ENCODE measurements around the gene AUTS2.
"Not testable (repeated sequence)": the region's sequence is repeated elsewhere in the genome, so short reads cannot be mapped to it uniquely, and the experiment has no call there.

Gene AUTS2

DNA sequence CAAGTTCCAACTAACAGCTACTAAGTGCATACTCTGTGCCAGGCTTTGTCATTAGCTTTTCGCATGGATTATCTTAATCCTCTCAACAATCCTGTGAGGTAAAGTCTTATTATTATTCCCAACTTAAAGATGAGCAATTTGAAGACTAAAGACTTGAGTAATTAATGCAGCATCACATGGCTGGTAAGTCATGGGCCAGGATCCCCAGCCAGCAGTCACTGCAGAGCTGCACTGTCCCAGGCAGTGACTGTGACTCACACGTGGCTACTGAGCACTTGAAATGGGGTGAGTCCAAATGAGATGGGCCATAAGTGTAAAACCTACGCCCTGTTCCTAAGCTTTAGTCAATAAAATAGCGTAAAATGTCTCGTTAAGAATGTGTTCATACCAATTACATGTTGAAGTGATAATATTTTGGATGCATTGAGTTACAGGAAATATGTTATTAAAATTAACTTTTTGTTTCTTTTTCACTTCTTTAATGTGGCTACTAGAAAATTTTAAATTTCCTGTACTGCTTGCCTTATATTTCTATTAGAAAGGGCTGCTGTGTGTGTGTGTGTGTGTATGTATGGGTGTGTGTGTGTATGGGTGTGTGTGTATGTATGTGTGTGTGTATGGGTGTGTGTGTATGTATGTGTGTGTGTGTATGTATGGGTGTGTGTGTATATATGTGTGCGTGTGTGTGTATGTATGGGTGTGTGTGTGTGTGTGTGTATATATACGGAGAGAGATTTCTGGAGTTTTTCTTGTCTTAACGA is 756.3 kb downstream of the AUTS2 start:
- in situ Hi-C loops (cut with MboI; ENCODE audit: low sequenced_read_pairs), result no loop called here

DNA sequence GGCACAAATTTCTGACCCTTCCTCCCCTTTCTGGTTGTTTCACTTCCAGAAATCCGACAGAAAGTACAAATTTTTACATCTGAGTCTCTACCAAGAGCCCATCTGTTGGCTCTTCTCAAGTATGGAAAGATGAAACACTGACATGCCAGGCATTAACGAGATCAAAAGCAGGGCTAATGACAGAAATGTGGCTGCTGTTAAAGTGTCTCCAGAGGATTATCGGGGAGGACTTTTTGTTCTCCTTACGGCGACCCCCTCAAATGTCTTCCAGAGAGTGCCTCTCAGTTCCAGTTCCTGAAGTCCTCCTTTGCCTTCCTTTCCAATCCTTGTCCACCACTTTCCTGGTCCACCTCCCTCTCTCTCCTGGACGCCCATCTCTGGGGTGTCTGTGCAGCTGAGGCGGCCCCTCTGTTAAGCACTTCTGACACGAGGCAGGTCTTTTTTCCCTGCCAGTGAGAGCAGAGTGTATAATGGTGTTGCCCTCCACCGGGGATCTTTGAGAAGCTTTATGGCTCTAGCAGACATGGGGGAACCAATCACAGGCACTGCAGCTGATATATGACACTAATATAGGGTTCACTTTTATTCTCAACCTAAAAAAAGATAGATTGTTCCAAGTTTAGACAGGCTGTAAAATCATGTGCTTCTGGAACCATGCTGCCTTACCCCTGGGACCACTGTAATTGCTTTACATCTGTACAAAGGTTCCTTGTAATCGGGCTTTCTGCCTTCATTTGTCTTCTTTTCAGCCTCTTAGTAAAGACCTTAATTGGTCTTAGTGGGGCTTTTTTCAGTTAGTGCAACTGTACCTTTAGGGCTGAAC is 757.1 kb downstream of the AUTS2 start:
- in situ Hi-C loops (cut with MboI; ENCODE audit: low sequenced_read_pairs), result no loop called here

DNA sequence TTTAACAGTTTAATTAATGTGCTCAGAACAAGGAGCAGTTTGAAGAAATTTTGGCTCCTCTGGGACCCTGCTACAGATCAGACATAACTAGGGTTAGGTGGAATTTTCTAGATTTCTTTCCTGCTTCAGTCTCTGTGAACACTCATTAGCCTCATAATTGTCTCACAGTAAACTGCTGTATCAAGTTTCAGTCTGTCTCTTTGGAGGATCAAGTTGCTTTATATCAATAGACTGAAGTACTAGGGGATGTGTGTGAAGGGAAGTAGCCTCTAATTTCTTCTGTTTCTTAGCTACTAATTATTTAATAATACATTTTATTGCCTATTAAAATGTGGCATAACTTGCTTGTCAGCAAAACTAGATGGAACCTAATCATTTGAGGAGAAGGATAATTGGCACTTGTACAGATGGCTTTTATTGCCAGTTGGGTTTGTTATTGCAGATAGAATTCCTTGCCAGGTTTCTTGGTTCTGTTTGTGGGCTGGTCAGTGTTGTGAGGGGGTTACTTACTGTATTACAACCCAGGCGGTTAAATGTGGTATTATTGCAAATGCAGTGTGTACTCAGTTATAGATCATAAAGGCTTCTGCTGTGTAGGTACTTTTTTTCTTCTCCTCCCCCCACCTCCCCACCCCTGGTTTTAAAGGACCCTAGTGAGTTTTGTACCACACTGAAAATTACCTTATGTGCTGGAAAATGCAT is 758.0 kb downstream of the AUTS2 start:
- in situ Hi-C loops (cut with MboI; ENCODE audit: low sequenced_read_pairs), result no loop called here

DNA sequence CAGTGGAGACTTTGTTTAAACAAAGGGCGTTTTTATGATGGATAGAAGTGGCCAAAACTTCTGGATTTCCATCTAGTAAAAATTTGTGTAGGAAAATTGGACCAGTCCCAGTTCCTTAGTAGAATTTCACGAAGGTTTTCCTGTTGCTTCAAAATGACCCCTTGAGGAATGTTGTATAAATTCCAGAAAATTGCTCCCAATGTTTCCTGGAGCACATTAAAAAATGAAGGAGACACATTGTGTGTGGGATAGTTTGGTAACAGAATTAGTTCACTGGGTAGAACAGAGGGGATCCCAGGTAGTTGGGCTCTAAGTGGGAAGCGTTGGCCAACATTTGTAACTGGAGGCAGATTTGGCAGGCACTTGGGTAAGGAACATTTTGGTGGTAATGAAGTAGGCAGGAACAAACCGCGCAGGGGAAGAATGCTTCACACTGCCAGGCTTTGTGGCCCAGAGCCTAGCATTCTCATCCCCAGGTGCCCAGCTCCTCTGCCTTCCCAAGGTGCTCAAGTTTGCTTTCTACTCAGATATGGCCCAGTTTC is 758.6 kb downstream of the AUTS2 start:
- in situ Hi-C loops (cut with MboI; ENCODE audit: low sequenced_read_pairs), result no loop called here

DNA sequence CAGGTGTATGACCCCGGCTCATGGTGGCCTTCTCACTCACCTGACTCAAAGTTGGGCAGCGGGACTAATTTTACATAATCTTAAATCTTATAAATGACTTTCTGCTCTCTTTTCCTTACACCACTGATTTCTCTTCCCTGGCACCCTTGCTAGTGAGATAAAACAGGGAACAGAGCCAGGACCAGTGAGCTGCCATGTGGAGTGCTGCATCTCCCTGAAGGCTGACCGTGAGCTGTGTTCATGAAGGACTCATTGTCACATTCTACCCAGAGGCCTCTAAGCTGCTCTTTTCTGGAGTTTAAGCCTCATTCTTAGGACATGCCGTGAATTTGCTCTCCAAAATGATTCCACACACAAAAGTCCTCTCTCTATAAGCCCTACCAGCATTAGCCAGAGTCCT is 762.3 kb downstream of the AUTS2 start:
- in situ Hi-C loops (cut with MboI; ENCODE audit: low sequenced_read_pairs), result no loop called here

DNA sequence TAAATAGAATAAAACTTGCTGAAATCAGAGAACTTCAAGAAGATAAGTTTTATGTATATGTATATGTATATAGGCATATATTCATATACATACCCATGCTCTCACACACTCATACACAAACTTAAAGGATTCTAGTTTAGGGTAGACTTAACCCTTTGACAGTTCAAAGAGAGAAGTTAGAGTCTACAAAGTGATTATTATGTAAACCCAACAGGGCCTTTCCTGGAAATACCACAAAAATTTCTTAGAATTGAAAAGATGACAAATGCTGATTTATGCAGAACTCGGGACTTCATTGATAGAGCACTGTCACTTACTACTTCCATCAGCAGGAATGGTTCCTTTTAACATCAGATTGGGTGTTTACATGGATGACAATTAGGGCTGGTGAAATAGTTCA is 763.5 kb downstream of the AUTS2 start:
- in situ Hi-C loops (cut with MboI; ENCODE audit: low sequenced_read_pairs), result no loop called here

DNA sequence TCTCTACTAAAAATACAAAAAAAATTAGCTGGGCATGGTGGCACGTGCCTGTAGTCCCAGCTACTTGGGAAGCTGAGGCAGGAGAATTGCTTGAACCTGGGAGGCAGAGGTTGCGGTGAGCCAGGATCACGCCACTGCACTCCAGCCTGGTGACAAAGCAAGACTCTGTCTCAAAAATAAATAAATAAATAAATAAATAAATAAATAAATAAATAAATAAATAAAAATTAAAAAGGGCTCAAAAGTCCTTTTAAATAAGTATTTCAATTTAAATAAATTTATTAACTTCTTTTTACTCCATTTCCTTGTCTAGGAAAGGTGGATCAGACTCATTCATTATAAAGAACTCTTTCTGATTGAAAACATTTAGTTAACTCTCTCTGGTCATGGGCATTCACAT is 766.1 kb downstream of the AUTS2 start:
- in situ Hi-C loops (cut with MboI; ENCODE audit: low sequenced_read_pairs), result not testable (repeated sequence)

DNA sequence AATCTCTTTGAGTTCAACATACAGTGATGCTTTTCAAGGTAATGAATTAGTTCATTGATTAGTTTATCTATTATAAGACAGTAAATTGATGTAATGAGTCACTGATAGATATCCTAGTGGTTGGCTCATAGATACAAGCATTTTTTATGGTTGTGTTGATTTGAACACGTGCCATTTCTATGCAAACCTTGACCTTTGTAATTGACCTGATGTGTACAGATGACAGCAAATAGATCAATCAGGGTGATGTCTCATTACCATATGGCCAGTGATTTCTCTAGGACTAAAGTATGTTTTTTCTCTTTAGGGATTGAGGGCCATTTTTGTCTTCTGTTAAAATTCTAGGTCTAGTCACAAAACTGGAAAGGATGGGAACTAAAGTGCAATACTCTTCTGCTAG is 773.4 kb downstream of the AUTS2 start:
- in situ Hi-C loops (cut with MboI; ENCODE audit: low sequenced_read_pairs), result no loop called here

DNA sequence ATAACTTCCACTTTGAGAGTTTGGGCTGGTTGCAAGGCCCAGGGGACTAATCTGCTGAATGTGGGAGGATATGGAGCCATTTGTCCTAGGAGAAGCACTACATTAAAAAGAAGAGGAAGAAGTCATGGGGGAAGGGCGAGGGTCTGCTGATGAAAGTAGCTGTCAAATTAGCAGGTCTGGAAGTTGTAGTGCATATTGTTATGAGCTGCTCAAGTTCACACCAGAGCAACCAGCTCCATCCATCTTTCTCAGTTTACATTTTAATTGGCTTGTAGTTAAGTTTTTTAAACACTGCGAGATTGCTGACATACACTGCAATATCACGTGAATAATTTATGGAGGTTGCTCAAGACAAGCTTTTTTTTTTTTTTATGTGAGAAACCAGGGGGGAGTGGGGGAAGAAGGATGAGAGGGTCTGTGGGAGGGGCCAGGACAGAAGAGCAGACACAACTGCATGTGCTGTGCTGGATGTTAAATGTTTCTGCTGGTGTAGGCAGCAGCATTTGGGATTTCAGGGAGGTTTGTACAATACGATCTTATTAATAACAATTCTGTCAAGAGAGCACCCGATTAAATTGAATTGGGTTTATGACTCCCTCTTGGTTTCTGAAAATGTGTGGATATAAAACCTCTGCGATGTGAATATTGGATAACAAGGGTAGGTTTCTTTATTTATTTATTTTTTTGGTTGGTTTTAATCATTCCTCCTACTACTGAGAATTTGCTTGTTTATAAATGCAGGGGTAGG is 774.7 kb downstream of the AUTS2 start:
- in situ Hi-C loops (cut with MboI; ENCODE audit: low sequenced_read_pairs), result no loop called here

DNA sequence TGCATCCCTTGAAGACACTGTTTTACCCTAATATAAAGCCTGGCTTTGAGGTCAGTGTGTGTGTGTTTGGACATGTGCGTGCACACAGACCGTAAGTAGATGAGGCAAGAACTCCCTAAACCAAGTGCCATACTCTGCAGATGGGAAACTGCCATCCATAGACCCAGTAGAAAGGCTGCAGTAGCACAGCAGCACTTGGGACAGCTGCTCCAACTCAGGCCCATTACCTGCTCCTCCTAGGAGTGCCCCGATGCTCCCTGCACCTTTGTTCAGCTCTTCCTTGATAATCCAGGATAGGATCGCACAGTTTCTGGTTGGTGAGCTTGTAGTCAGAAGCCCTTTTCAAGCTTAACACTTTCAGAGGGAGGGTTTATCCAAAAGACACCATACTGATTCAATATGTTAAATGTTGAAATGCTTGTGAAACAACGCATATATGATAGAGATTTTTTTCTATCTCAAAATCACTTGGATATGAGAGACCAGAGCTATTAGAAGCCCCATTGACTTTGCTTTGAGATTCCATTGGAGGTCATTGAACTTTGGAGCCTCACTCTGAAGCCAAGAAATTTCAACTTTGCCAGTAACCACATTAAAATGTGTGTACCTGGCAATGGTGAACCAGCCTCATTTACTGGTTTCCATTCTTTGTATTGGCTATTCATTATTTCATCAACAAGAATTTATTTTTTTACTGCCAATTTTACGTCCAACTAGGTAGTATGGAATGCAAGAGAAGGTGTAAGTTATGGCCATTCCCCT is 776.7 kb downstream of the AUTS2 start:
- in situ Hi-C loops (cut with MboI; ENCODE audit: low sequenced_read_pairs), result no loop called here

DNA sequence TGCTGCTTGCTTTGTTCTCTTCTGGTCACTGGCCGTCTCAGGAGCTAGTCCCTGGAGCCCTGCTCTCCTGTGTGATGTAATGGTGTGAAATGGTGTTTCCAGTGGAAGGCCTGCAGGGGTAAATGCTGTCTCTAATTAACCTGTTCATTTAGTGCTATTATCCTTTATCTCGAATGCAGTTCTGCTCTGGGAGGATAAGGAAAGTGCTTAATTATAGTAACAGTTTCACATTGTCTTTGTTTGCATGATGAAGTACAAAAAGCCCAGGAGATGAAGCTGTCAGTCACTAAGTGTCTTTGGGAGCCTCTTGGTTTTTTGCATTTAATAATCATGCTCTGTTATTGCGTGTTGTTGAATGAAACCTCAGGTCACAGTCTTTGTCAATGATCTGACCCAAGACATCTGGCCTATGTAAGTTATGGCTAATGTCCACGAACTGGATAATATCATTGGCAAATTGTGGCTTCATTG is 778.3 kb downstream of the AUTS2 start:
- in situ Hi-C loops (cut with MboI; ENCODE audit: low sequenced_read_pairs), result no loop called here

DNA sequence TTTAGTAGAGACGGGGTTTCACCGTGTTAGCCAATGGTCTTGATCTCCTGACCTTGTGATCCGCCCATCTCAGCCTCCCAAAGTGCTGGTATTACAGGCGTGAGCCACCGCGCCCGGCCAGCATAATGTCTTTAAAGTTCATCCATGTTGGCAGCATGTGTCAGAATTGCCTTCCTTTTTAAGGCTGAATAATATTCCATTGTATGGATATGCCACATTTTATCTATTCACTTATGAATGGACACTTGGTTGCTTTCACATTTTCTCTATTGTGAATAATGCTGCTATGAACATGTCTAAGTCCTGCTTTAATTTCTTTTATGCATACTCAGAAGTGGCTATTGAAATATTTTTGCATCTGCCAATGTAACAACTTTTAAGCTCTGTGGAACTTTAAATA is 779.7 kb downstream of the AUTS2 start:
- in situ Hi-C loops (cut with MboI; ENCODE audit: low sequenced_read_pairs), result no loop called here

DNA sequence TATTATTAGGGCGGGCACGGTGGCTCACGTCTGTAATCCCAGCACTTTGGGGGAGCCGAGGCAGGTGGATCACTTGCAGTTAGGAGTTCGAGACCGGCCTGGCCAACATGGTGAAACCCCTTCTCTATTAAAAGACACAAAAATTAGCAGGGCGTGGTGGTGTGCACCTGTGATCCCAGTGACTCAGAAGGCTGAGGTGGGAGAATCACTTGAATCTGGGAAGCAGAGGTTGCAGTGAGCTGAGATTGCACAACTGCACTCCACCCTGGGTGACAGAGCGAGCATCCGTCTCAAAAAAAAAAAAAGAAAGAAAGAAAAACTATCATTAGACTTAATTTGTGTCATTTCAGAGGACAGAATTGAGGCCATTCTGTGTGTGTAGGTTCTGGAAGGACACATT is 780.9 kb downstream of the AUTS2 start:
- in situ Hi-C loops (cut with MboI; ENCODE audit: low sequenced_read_pairs), result no loop called here

DNA sequence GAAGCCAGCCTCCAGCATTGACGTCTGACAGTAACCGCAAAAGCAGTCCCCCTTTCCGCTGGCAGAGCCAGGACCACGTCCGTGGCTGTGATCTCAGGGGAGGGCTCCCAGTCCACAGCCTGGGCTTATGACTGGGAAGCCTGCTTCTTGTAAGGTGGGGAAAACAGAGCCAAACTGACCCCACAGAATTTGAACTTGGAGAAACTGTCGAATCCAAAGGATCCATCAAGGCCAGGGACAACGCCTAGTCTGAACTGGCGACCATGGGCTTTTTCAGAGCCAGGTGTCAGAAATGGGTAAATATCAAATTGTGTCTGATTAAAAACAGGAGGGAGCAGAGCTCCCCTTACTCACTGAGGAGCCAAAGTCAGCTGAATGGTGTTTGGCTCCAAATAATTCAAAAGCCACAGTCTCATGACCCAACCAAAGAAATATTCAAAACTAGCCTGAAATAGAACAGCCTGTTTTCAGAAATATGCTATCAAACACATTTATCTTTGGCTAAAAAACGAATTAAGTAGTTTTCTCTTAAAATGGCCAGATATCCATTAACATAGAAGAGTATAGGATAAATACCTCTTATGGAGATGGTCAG is 782.2 kb downstream of the AUTS2 start:
- in situ Hi-C loops (cut with MboI; ENCODE audit: low sequenced_read_pairs), result no loop called here

DNA sequence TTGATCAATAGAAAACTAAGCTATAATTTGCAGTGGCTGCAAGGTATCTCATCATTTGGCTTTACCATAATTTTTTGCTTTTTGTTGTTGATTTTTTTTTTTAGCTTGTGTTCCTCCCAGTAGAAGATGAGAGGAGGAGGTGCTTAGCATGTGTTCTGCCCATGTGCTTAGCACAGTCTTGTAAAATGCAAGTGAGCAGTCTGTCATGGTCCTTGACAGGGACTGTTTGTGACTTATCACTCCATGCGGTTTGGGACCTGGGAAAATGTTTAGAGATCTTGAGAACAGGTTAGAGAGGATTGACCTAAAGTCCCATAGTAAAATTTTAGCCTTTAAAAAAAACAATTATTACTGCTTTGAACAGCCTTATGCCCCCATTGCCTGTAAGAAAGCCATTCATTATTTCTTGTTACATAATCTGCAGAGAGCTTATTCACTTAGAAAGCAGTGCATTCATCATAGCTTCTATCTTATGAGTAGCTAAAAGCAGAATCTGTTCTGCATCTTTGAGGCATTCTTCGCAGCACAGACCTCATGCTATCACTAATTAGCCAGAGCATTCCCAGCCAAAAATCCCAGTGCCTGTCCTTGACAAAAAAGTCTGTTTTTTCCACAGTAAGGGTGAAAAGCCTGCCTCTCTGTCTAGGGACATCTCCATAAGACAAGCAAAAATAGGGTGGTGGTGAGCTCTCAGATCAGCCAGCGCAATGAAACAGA is 784.9 kb downstream of the AUTS2 start:
- in situ Hi-C loops (cut with MboI; ENCODE audit: low sequenced_read_pairs), result no loop called here

DNA sequence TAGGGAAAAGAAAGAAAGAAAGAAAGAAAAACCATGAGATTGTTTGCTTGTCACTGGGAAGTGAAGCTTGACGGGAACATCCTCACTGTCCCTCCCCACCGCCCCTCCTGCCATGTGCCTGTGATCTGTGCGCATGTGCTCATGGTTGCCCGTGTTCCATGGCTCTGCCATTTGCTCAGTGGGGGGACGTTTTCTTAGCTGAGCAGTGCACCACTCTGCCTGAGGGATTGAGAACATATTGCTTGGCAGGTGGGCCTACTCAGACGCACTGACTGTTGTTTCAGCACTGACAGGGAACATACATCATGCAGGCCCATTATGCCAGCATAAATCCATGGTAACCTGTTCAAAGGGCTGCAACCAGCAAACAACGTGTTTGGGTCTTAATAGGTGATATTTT is 785.7 kb downstream of the AUTS2 start:
- in situ Hi-C loops (cut with MboI; ENCODE audit: low sequenced_read_pairs), result no loop called here

DNA sequence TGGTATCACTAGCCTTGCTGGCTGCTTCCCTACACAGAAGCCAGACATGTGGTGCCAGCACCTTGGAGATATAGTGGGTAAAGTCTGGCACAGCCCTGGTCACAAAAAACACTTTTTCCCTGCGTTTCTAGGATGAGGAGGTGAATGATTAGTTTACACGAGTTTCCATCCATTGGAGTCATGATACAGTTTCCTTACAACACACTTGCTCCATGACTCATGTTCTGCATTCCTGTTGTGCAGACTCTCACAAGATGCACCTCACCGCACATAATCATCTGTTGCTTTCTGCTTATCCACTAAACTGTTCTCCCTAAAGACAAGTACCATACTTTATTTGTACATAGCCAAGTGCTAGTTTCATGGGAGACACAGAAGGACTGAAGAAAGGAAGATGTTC is 786.6 kb downstream of the AUTS2 start:
- in situ Hi-C loops (cut with MboI; ENCODE audit: low sequenced_read_pairs), result no loop called here

DNA sequence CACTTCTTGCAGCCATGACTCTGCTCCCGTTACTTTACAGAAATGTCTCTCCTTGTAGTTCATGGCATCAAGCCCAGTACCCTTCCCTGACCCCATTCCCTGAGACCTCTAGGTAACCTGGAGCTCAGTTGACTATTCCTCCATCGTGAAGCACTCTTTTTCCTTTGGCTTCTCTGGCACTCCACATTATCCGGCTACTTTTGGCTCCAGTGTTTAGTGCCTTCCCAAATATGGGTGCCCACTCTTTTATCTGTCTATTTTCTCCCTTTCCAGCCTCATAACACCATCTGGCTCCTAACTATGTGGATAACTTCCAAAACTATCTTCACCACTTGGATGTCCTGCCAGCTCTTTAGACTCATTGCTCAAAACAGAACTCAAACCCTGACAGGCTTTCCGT is 788.9 kb downstream of the AUTS2 start:
- in situ Hi-C loops (cut with MboI; ENCODE audit: low sequenced_read_pairs), result no loop called here

All from HL-60/S4 treated with retinoic acid at 250 ng/mL for 4 days and 3 days (cell line).